Inflammatory macrophage treated with lipopolysaccharide for 1 hour (primary cell): ENCODE results near the gene BNIP3.

Source experiments
- DNase-seq, 2 donors: peaks; one replicate each; pipeline ENCODE4 v3.0.0-alpha.2; 2020 to 2022

The BNIP3 gene

GRCh38 chr10:131949041-131949862 is 32.5 kb downstream of the BNIP3 start:
- DNase-seq: no peak

- DNase-seq: no peak
Observed at GRCh38 chr10:131948501-131948900, 33.2 kb downstream of the BNIP3 start.

- DNase-seq: no peak
Observed at GRCh38 chr10:131947631-131948347, 33.9 kb downstream of the BNIP3 start.

- DNase-seq: no peak
Observed at GRCh38 chr10:131946880-131947279, 34.8 kb downstream of the BNIP3 start.

GRCh38 chr10:131946321-131946751 is 35.4 kb downstream of the BNIP3 start:
- no peak for DNase-seq

- DNase-seq: no peak
Observed at GRCh38 chr10:131944976-131945695, 36.6 kb downstream of the BNIP3 start.

- DNase-seq: no peak
Observed at GRCh38 chr10:131944412-131944811, 37.3 kb downstream of the BNIP3 start.

GRCh38 chr10:131943021-131943814 is 38.5 kb downstream of the BNIP3 start:
- peak; percentile 12 to 29 for DNase-seq

- DNase-seq: no peak
Observed at GRCh38 chr10:131942455-131942854, 39.3 kb downstream of the BNIP3 start.

GRCh38 chr10:131938681-131939080 is 43.0 kb downstream of the BNIP3 start:
- no peak for DNase-seq

- DNase-seq: no peak
Observed at GRCh38 chr10:131937836-131938235, 43.9 kb downstream of the BNIP3 start.

GRCh38 chr10:131936736-131937135 is 45.0 kb downstream of the BNIP3 start:
- DNase-seq: no peak

GRCh38 chr10:131936294-131936693 is 45.4 kb downstream of the BNIP3 start:
- DNase-seq: no peak

GRCh38 chr10:131935260-131935659 is 46.5 kb downstream of the BNIP3 start:
- no peak for DNase-seq

GRCh38 chr10:131934769-131935168 is 47.0 kb downstream of the BNIP3 start:
- DNase-seq: no peak

- no peak for DNase-seq
Observed at GRCh38 chr10:131933696-131934086, 48.0 kb downstream of the BNIP3 start.

GRCh38 chr10:131933016-131933695 is 48.6 kb downstream of the BNIP3 start:
- no peak for DNase-seq

- no peak for DNase-seq
Observed at GRCh38 chr10:131931981-131932380, 49.7 kb downstream of the BNIP3 start.

GRCh38 chr10:131930586-131931330 is 51.0 kb downstream of the BNIP3 start:
- DNase-seq: no peak

- no peak for DNase-seq
Observed at GRCh38 chr10:131930150-131930549, 51.6 kb downstream of the BNIP3 start.

- no peak for DNase-seq
Observed at GRCh38 chr10:131929122-131929845, 52.4 kb downstream of the BNIP3 start.
